GM06990 (cell line): Measurements from ENCODE around the gene RAB11B.
A peak's percentile ranks its signal among the peaks of the same experiment; 100 is the strongest.

ENCODE experiments used
- DNase-seq: peaks from one replicate; pipeline ENCODE4 v3.0.0-alpha.2; 2011; ENCODE audit not compliant: insufficient read length; ENCODE audit errors: extremely low read depth
- H3K27me3 ChIP-seq: replicated peaks from 2 replicates; pipeline ENCODE4 v1.6.0; 2011; ENCODE audit warnings: low read length; ENCODE audit not compliant: control insufficient read depth, insufficient read depth
- H3K36me3 ChIP-seq: 2 replicates; pipeline ENCODE4 v1.5.1; 2011; ENCODE audit warnings: low read length; ENCODE audit not compliant: control insufficient read depth, insufficient read depth
- H3K4me3 ChIP-seq: replicated peaks from 2 replicates; pipeline ENCODE4 v1.5.1; 2011; ENCODE audit warnings: low read depth, mild to moderate bottlenecking, control low read depth, low read length
- TF ChIP-seq, protein P1 (sequence below): IDR thresholded peaks from 2 replicates; pipeline ENCODE4 v1.5.1; 2011; ENCODE audit warnings: low read length, control low read depth, mild to moderate bottlenecking, inconsistent platforms; ENCODE audit not compliant: insufficient read depth, poor library complexity, severe bottlenecking

RAB11B gene

GRCh38 chr19:8444677-8445487 lies 54.7 kb downstream of the RAB11B start, which contains the start of gene HNRNPM:
Gene HNRNPM (plus strand): TSS chr19:8444975. CDS start chr19:8444999, 24 bp downstream.
- peak within 1 kb of the TSS; percentile 98 for H3K4me3 ChIP-seq
- no peaks in the 10 kb centered on the region; the same call in 1 of the 2 replicates for H3K36me3 ChIP-seq
- peak; percentile 100 for DNase-seq
- TF ChIP-seq, protein P1, sequence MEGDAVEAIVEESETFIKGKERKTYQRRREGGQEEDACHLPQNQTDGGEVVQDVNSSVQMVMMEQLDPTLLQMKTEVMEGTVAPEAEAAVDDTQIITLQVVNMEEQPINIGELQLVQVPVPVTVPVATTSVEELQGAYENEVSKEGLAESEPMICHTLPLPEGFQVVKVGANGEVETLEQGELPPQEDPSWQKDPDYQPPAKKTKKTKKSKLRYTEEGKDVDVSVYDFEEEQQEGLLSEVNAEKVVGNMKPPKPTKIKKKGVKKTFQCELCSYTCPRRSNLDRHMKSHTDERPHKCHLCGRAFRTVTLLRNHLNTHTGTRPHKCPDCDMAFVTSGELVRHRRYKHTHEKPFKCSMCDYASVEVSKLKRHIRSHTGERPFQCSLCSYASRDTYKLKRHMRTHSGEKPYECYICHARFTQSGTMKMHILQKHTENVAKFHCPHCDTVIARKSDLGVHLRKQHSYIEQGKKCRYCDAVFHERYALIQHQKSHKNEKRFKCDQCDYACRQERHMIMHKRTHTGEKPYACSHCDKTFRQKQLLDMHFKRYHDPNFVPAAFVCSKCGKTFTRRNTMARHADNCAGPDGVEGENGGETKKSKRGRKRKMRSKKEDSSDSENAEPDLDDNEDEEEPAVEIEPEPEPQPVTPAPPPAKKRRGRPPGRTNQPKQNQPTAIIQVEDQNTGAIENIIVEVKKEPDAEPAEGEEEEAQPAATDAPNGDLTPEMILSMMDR, result no peak
- H3K27me3 ChIP-seq, result no peaks in the 10 kb centered on the region

GRCh38 chr19:8445488-8446001 lies 55.4 kb downstream of the RAB11B start:
- Histone ChIP-seq H3K36me3 (no peaks in the 10 kb centered on the region; the same call in 1 of the 2 replicates), H3K27me3 (no peaks in the 10 kb centered on the region), H3K4me3 (peak overlapping the region; percentile 98)
- TF ChIP-seq, protein P1, result no peak
- DNase-seq, result peak; percentile 66

- no peak for DNase-seq
- Histone ChIP-seq H3K4me3 (peak overlapping the region; percentile 98), H3K36me3 (no peaks in the 10 kb centered on the region; the same call in 1 of the 2 replicates), H3K27me3 (no peaks in the 10 kb centered on the region)
- TF ChIP-seq, protein P1, result no peak
Measured at GRCh38 chr19:8446061-8446709, 56.0 kb downstream of the RAB11B start.

- H3K36me3 ChIP-seq, result peaks cover 8% of the 10 kb centered on the region
- no peak for DNase-seq
- peak overlapping the region; percentile 23 for H3K4me3 ChIP-seq
- no peaks in the 10 kb centered on the region for H3K27me3 ChIP-seq
- TF ChIP-seq, protein P1, result no peak
Measured at GRCh38 chr19:8449830-8450229, 59.7 kb downstream of the RAB11B start.

DNA sequence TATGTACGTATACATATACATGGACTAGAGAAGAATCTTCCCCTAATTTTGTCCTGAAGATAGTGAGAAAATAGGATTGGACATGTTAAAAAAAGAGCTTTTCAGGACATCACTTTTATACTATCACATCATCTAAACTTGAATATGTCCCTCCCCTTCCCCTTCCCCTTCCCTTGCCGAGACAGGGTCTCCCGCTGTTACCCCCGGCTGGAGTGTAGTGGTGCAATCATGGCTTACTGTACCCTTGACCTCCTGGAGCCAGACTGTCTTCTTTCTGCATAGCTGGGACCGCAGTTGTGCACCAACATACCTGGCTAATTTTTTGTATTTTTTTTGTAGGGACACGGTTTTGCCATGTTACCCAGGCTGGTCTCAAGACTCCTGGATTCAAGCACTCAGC lies 61.2 kb downstream of the RAB11B start:
- Histone ChIP-seq H3K27me3 (no peaks in the 10 kb centered on the region), H3K4me3 (no peak overlapping the region), H3K36me3 (peaks cover 11% of the 10 kb centered on the region)
- TF ChIP-seq, protein P1, result no peak
- no peak for DNase-seq
